Breast epithelium (tissue), 3 donors: Measurements from ENCODE around the gene MRPL38.

Experiments used
- CTCF ChIP-seq, 3 donors: fragments of 450-650 bp; IDR thresholded peaks; one replicate each; pipeline ENCODE4 v1.5.1; 2016 to 2017; ENCODE audit warnings: antibody characterized with exemption in 3 of 3, mild to moderate bottlenecking in 3 of 3, moderate library complexity in 3 of 3
- POLR2A ChIP-seq: fragments of 450-650 bp; IDR thresholded peaks from one replicate; pipeline ENCODE4 v1.6.1; 2016; ENCODE audit warnings: antibody characterized with exemption, mild to moderate bottlenecking, moderate library complexity

- TF ChIP-seq CTCF (IDR thresholded peaks at IDR 0.05) (no peak), POLR2A (no peak)
Observed at GRCh38 chr17:75853433-75853832, 51.3 kb downstream of the MRPL38 start.
